Measurements from ENCODE around the gene DQX1.

GRCh38 chr2:74552914-74553811 lies 27.1 kb upstream of the DQX1 start:
- TF ChIP-seq POLR2AphosphoS5 (IDR thresholded peaks at IDR 0.05; ENCODE audit: low read depth, low read length) (no peak), REST (IDR thresholded peaks at IDR 0.05; ENCODE audit: insufficient read depth in 1 of 2, low read depth in 2 of 2, low read length in 2 of 2) (no peak), FOXP2 (optimal IDR thresholded peaks at IDR 0.05; ENCODE audit: borderline replicate concordance, extremely low read depth, extremely low read length, insufficient read depth) (no peak), SIN3A (IDR thresholded peaks at IDR 0.05; ENCODE audit: borderline replicate concordance, insufficient read depth, low read length) (no peak), TAF1 (IDR thresholded peaks at IDR 0.05; ENCODE audit: borderline replicate concordance, insufficient read depth, low read length) (no peak)

Data from PFSK-1 (cell line).